SK-N-SH (cell line): ENCODE data around the gene KIF1A. TPM values are rescaled to one million over a fixed set of nuclear protein-coding genes. Genes with fewer than 3 reads are reported as not detected.

Experiments
- CTCF ChIA-PET: fragments of 300-600, 350-600 bp; formaldehyde crosslinking; extraction: SDS; loops from one replicate; lab custom pipeline; 2021; lab: Yijun Ruan, JAX
- POLR2A ChIA-PET: fragments of 350-600 bp; sonication (Branson Sonifier 250); formaldehyde crosslinking; extraction: SDS; loops from one replicate; lab custom pipeline; 2020; ENCODE audit warnings: antibody characterized with exemption, inconsistent platforms; lab: Yijun Ruan, JAX
- DNase-seq: peaks from one replicate; pipeline ENCODE4 v3.0.0; 2012
- H2AFZ ChIP-seq: fragments of 200-600 bp; sonication (generic); 2 replicates; pipeline ENCODE4 v1.8.1; 2016; ENCODE audit warnings: antibody characterized with exemption, mild to moderate bottlenecking, low read depth
- H3F3A ChIP-seq: fragments of 200-600 bp; sonication (generic); replicated peaks from 2 replicates; pipeline ENCODE3; 2016; ENCODE audit warnings: antibody characterized with exemption, mild to moderate bottlenecking; ENCODE audit not compliant: insufficient read depth
- H3K27ac ChIP-seq, 2 experiments: fragments of 200-500 bp in 1 of 2; fragments of 200-600 bp in 1 of 2; sonication (Bioruptor generic) in 1 of 2; sonication (generic), shearing (Covaris generic) in 1 of 2; 2 replicates each; pipeline versions ENCODE4 v1.5.1 to v1.6.1; 2014 to 2016; ENCODE audit warnings: low read depth in 2 of 2, inconsistent platforms in 1 of 2, low read length in 1 of 2, mild to moderate bottlenecking in 1 of 2, mixed read lengths in 1 of 2
- H3K27me3 ChIP-seq: fragments of 200-600 bp; sonication (generic), shearing (Covaris generic); 2 replicates; pipeline ENCODE4 v1.6.1; 2016; ENCODE audit warnings: mixed run types; ENCODE audit not compliant: insufficient read depth
- H3K36me3 ChIP-seq, 2 experiments: fragments of 200-500 bp in 1 of 2; fragments of 200-600 bp in 1 of 2; sonication (Bioruptor generic) in 1 of 2; sonication (generic) in 1 of 2; replicated peaks in 1 of 2; 2 replicates each; pipeline versions ENCODE3 to v1.5.1; 2014 to 2016; ENCODE audit warnings: low read length in 1 of 2, mild to moderate bottlenecking in 1 of 2; ENCODE audit not compliant: insufficient read depth in 2 of 2, control insufficient read depth in 1 of 2
- H3K4me1 ChIP-seq, 2 experiments: fragments of 200-500 bp in 1 of 2; fragments of 200-600 bp in 1 of 2; sonication (Bioruptor generic) in 1 of 2; sonication (generic), shearing (Covaris generic) in 1 of 2; 2 replicates each; pipeline versions ENCODE4 v1.5.1 to v1.6.1; 2014 to 2016; ENCODE audit warnings: low read depth in 1 of 2, low read length in 1 of 2, mixed run types in 1 of 2; ENCODE audit not compliant: insufficient read depth in 2 of 2, control insufficient read depth in 1 of 2
- H3K4me2 ChIP-seq: fragments of 200-600 bp; sonication (generic), shearing (Covaris generic); 2 replicates; pipeline ENCODE4 v1.6.1; 2017; ENCODE audit warnings: mixed run types
- H3K4me3 ChIP-seq, 2 experiments: fragments of 200-500 bp in 1 of 2; fragments of 200-600 bp in 1 of 2; sonication (Bioruptor generic) in 1 of 2; sonication (generic), shearing (Covaris generic) in 1 of 2; 2 replicates each; pipeline versions ENCODE4 v1.5.1 to v1.8.1; 2014 to 2016; ENCODE audit warnings: low read depth in 2 of 2, inconsistent platforms in 1 of 2, low read length in 1 of 2, mild to moderate bottlenecking in 1 of 2, mixed read lengths in 1 of 2, moderate library complexity in 1 of 2
- H3K79me2 ChIP-seq: fragments of 200-600 bp; sonication (generic); 2 replicates; pipeline ENCODE4 v1.8.1; 2017; ENCODE audit warnings: mild to moderate bottlenecking; ENCODE audit not compliant: insufficient read depth
- H3K9ac ChIP-seq: fragments of 200-600 bp; sonication (generic); 2 replicates; pipeline ENCODE4 v1.6.1; 2017; ENCODE audit warnings: mixed run types
- H3K9me2 ChIP-seq: fragments of 200-600 bp; sonication (generic); 2 replicates; pipeline ENCODE4 v1.6.1; 2017; ENCODE audit warnings: mixed run types
- H3K9me3 ChIP-seq: fragments of 200-600 bp; sonication (generic); 2 replicates; pipeline ENCODE4 v1.6.1; 2017; ENCODE audit warnings: mixed run types, mild to moderate bottlenecking, moderate library complexity
- H4K20me1 ChIP-seq: fragments of 200-600 bp; sonication (generic); 2 replicates; pipeline ENCODE4 v1.6.1; 2017; ENCODE audit warnings: mild to moderate bottlenecking, mixed run types; ENCODE audit not compliant: insufficient read depth
- FOSL2 ChIP-seq: IDR thresholded peaks from 2 replicates; pipeline ENCODE4 v1.4.0; 2012; ENCODE audit warnings: low read depth, mild to moderate bottlenecking, moderate library complexity, borderline replicate concordance
- FOXM1 ChIP-seq: IDR thresholded peaks from 2 replicates; pipeline ENCODE4 v1.4.0; 2012; ENCODE audit warnings: low read depth, mild to moderate bottlenecking
- GABPA ChIP-seq: IDR thresholded peaks from 2 replicates; pipeline ENCODE4 v1.4.0; 2012; ENCODE audit warnings: low read depth, mild to moderate bottlenecking
- GATA2 ChIP-seq: sonication (generic); formaldehyde crosslinking; IDR thresholded peaks from 2 replicates; pipeline ENCODE4 v1.5.0; 2020; ENCODE audit warnings: mild to moderate bottlenecking, missing genetic modification reagents
- JUND ChIP-seq: IDR thresholded peaks from 2 replicates; pipeline ENCODE4 v1.4.0; 2012
- MEF2A ChIP-seq: IDR thresholded peaks from 2 replicates; pipeline ENCODE4 v1.4.0; 2012; ENCODE audit warnings: low read depth, borderline replicate concordance
- MXI1 ChIP-seq: IDR thresholded peaks from 2 replicates; pipeline ENCODE4 v1.6.1; 2012; ENCODE audit warnings: mild to moderate bottlenecking, low read depth, low read length, improper control_type of control experiment
- POLR2AphosphoS5 ChIP-seq: IDR thresholded peaks from 2 replicates; pipeline ENCODE4 v1.6.1; 2012; ENCODE audit warnings: low read depth, low read length
- RAD21 ChIP-seq: IDR thresholded peaks from 2 replicates; pipeline ENCODE4 v1.6.1; 2012; ENCODE audit warnings: mild to moderate bottlenecking, low read length
- RXRA ChIP-seq: IDR thresholded peaks from 2 replicates; pipeline ENCODE4 v1.4.0; 2012; ENCODE audit warnings: low read depth, mild to moderate bottlenecking, borderline replicate concordance
- SMC3 ChIP-seq: IDR thresholded peaks from 2 replicates; pipeline ENCODE4 v1.6.1; 2012; ENCODE audit warnings: low read depth, low read length, improper control_type of control experiment
- TAF1 ChIP-seq: IDR thresholded peaks from 2 replicates; pipeline ENCODE4 v1.6.1; 2012; ENCODE audit warnings: low read depth, mild to moderate bottlenecking, low read length, moderate library complexity, borderline replicate concordance
- TCF12 ChIP-seq: IDR thresholded peaks from 2 replicates; pipeline ENCODE4 v1.4.0; 2012
- TEAD4 ChIP-seq: IDR thresholded peaks from 2 replicates; pipeline ENCODE4 v1.4.0; 2012; ENCODE audit warnings: mild to moderate bottlenecking, borderline replicate concordance; ENCODE audit not compliant: insufficient read depth
- USF1 ChIP-seq: IDR thresholded peaks from 2 replicates; pipeline ENCODE4 v1.4.0; 2012; ENCODE audit warnings: low read depth, borderline replicate concordance
- USF2 ChIP-seq: fragments of 150-350 bp; IDR thresholded peaks from 2 replicates; pipeline ENCODE4 v1.6.1; 2017; ENCODE audit warnings: antibody characterized with exemption, low read length, low read depth, borderline replicate concordance
- YY1 ChIP-seq: IDR thresholded peaks from 2 replicates; pipeline ENCODE4 v1.4.0; 2012; ENCODE audit warnings: low read depth, mild to moderate bottlenecking
- ZBTB33 ChIP-seq: IDR thresholded peaks from 2 replicates; pipeline ENCODE4 v1.4.0; 2012; ENCODE audit warnings: low read depth, borderline replicate concordance
- WGBS: methylation state at CpG from one replicate; pipeline ENCODE4 v1.1.6; 2017; ENCODE audit warnings: low lambda C conversion rate; 5-methylcytosine and 5-hydroxymethylcytosine counted together
- polyA plus RNA-seq, 3 experiments: library from polyadenylated mRNA; depleted of rRNA; stranded (reverse); fragments of >200 nt; gene quantifications; 2 replicates each; pipeline ENCODE4 v1.2.3, GENCODE V29; 2012

KIF1A gene
- polyA plus RNA-seq, 1 of the 3 experiments (the other 2 are of a cell fraction): 0.21 TPM

- Histone ChIP-seq H3K9me3 (no peaks in the 10 kb centered on the region), H3K4me1 (peaks cover 0 to 43% of the 10 kb centered on the region in 2 experiments; a peak in 1 of 4 replicates), H2AFZ (no peak overlapping the region), H4K20me1 (no peaks in the 10 kb centered on the region), H3K4me2 (no peak overlapping the region), H3K9me2 (no peaks in the 10 kb centered on the region), H3K79me2 (no peaks in the 10 kb centered on the region), H3K36me3 (no peaks in the 10 kb centered on the region), H3K9ac (no peak overlapping the region), H3K27ac (no peak overlapping the region), H3K4me3 (no peak overlapping the region), H3K27me3 (no peaks in the 10 kb centered on the region), H3F3A (no peaks in the 10 kb centered on the region)
- TF ChIP-seq TAF1: no peak
- no peak for TF ChIP-seq SMC3
- TF ChIP-seq POLR2AphosphoS5: no peak
- TF ChIP-seq RXRA: no peak
- TF ChIP-seq FOXM1: no peak
- TF ChIP-seq TCF12: no peak
- TF ChIP-seq GABPA: no peak
- TF ChIP-seq JUND: no peak
- TF ChIP-seq GATA2: no peak
- no peak for TF ChIP-seq MXI1
- no peak for TF ChIP-seq YY1
- no peak for TF ChIP-seq ZBTB33
- TF ChIP-seq TEAD4: no peak
- no peak for TF ChIP-seq USF1
- TF ChIP-seq FOSL2: no peak
- TF ChIP-seq MEF2A: no peak
- no peak for TF ChIP-seq USF2
- TF ChIP-seq RAD21: no peak
- ChIA-PET POLR2A (no interaction called here), CTCF (no interaction called here)
- 63% methylated on average over 5 of the region's 10 CpGs for WGBS
- no peak for DNase-seq
Measured at GRCh38 chr2:240735476-240735875, 84.5 kb downstream of the KIF1A start.
